Bronchial smooth muscle cell (primary cell): ENCODE measurements around the gene SLC9A5. TPM values are rescaled to one million over a fixed set of nuclear protein-coding genes. Genes with fewer than 3 reads are reported as not detected.

Source experiments
- total RNA-seq: library from RNA; depleted of rRNA; stranded (reverse); fragments of >200 nt; gene quantifications from 2 replicates; pipeline ENCODE4 v1.2.1, GENCODE V29; 2014

SLC9A5 gene
- total RNA-seq: 1.1 and 2.2 TPM in 2 replicates

GRCh38 chr16:67248401-67249177, at the start of gene SLC9A5:
TSS of gene SLC9A5 (plus strand) at chr16:67248979. CDS start at chr16:67249015, 36 bp downstream.

GRCh38 chr16:67199011-67199807, 49.6 kb upstream of the SLC9A5 start, which contains the start of gene ELMO3:
TSS of gene ELMO3 (plus strand) at chr16:67199131. CDS start at chr16:67199327, 196 bp downstream.

GRCh38 chr16:67226804-67227566, 21.8 kb upstream of the SLC9A5 start, which contains the start of gene TMEM208:
TSS of gene TMEM208 (plus strand) at chr16:67227130. CDS start at chr16:67227219, 89 bp downstream.

GRCh38 chr16:67247192-67248072, 1.3 kb upstream of the SLC9A5 start, which contains the start of gene FHOD1:
TSS of gene FHOD1 (minus strand) at chr16:67247481. CDS start at chr16:67247410, 71 bp downstream.

GRCh38 chr16:67279296-67280089, 30.7 kb downstream of the SLC9A5 start, which contains the start of gene PLEKHG4:
TSS of gene PLEKHG4 (plus strand) at chr16:67279532. CDS start at chr16:67280045, 513 bp downstream.

Other genes with a start within 250 kb of the SLC9A5 start
- 49.2 and 80.2 TPM in 2 replicates for gene CBFB, start 219.8 kb upstream of the SLC9A5 start, total RNA-seq
- 10.9 and 12.3 TPM in 2 replicates for gene PHAF1, start 139.0 kb upstream of the SLC9A5 start, total RNA-seq
- gene B3GNT9, start 98.0 kb upstream of the SLC9A5 start, total RNA-seq: 30.4 and 30.6 TPM in 2 replicates
- gene TRADD, start 89.1 kb upstream of the SLC9A5 start, total RNA-seq: 22.2 and 24.0 TPM in 2 replicates
- gene FBXL8, start 89.0 kb upstream of the SLC9A5 start, total RNA-seq: 13.1 and 14.2 TPM in 2 replicates
- gene HSF4, start 84.2 kb upstream of the SLC9A5 start, total RNA-seq: 29.5 and 58.1 TPM in 2 replicates
- gene NOL3, start 78.4 kb upstream of the SLC9A5 start, total RNA-seq: 18.1 and 36.8 TPM in 2 replicates
- gene MATCAP1, start 65.0 kb upstream of the SLC9A5 start, total RNA-seq: 27.7 and 30.4 TPM in 2 replicates
- 0.16 and 0.34 TPM in 2 replicates for gene EXOC3L1, start 58.8 kb upstream of the SLC9A5 start, total RNA-seq
- 29.0 and 42.0 TPM in 2 replicates for gene E2F4, start 56.8 kb upstream of the SLC9A5 start, total RNA-seq
- gene ELMO3, start 49.8 kb upstream of the SLC9A5 start, total RNA-seq: 0.26 and 0.32 TPM in 2 replicates
- gene TMEM208, start 21.8 kb upstream of the SLC9A5 start, total RNA-seq: 35.1 and 36.9 TPM in 2 replicates
- 4.9 and 8.2 TPM in 2 replicates for gene FHOD1, start 1.5 kb upstream of the SLC9A5 start, total RNA-seq
- gene PLEKHG4, start 30.6 kb downstream of the SLC9A5 start, total RNA-seq: 11.2 and 34.4 TPM in 2 replicates
- not detected in 2 replicates for gene KCTD19, start 77.8 kb downstream of the SLC9A5 start, total RNA-seq
- 0.32 TPM in 1 of 2 replicates, not detected in the other for gene LRRC36, start 77.8 kb downstream of the SLC9A5 start, total RNA-seq
- gene TPPP3, start 144.5 kb downstream of the SLC9A5 start, total RNA-seq: 2.0 and 8.4 TPM in 2 replicates
- 5.3 and 5.7 TPM in 2 replicates for gene ZDHHC1, start 167.5 kb downstream of the SLC9A5 start, total RNA-seq
- gene HSD11B2, start 182.1 kb downstream of the SLC9A5 start, total RNA-seq: 0.60 TPM in 1 of 2 replicates, not detected in the other
- gene ATP6V0D1, start 232.2 kb downstream of the SLC9A5 start, total RNA-seq: 105 and 129 TPM in 2 replicates
- not detected in 2 replicates for gene AGRP, start 234.6 kb downstream of the SLC9A5 start, total RNA-seq